Measurements from ENCODE around the gene D2HGDH.
"Not testable (repeated sequence)": the region's sequence is repeated elsewhere in the genome, so short reads cannot be mapped to it uniquely, and the experiment has no call there.

- TF ChIP-seq POLR2AphosphoS5 (IDR thresholded peaks at IDR 0.05; ENCODE audit: low read depth, low read length); POLR2A (IDR thresholded peaks at IDR 0.05; ENCODE audit: low read depth, low read length); TAF1 (IDR thresholded peaks at IDR 0.05; ENCODE audit: borderline replicate concordance, low read depth, low read length): not testable (repeated sequence)
Measured at GRCh38 chr2:241759893-241760292, 25.5 kb downstream of the D2HGDH start.
